ENCODE data around the gene SMIM44. TPM values are rescaled to one million over a fixed set of nuclear protein-coding genes. Genes with fewer than 3 reads are reported as not detected.
"Not testable (repeated sequence)": the region's sequence is repeated elsewhere in the genome, so short reads cannot be mapped to it uniquely, and the experiment has no call there.

The SMIM44 gene
- total RNA-seq, 5 donors from 2014 or later (not counting 1 experiment from before 2014, with no cell fraction given): not detected

- Mint-ChIP-seq H3K9me3 (no peaks in the 10 kb centered on the region), H3K36me3 (peaks cover 4% of the 10 kb centered on the region), H3K4me1 (no peaks in the 10 kb centered on the region), H3K27ac (no peak overlapping the region), H3K27me3 (no peaks in the 10 kb centered on the region), H3K4me3 (no peak overlapping the region)
- H3K9me3 ChIP-seq: no peaks in the 10 kb centered on the region
- H3K27ac ChIP-seq (ENCODE audit: low read length): no peak overlapping the region
- H3K27me3 ChIP-seq (replicated peaks in 1 of 2; ENCODE audit: control insufficient read depth in 2 of 2, extremely low read depth in 1 of 2, insufficient read depth in 2 of 2, low read length in 1 of 2): no peaks in the 10 kb centered on the region
- ATAC-seq (replicated peaks in 1 of 4) (no peak), DNase-seq (no peak)
- ChIA-PET CTCF (no interaction called here), POLR2A (no interaction called here)
- H3K4me1 ChIP-seq (ENCODE audit: control insufficient read depth in 1 of 2, extremely low read depth in 1 of 2, insufficient read depth in 2 of 2, low read length in 2 of 2): no peaks in the 10 kb centered on the region
- WGBS (ENCODE audit: insufficient coverage): 89% methylated on average over 7 of the region's 18 CpGs
- no peak overlapping the region for H3K4me3 ChIP-seq (ENCODE audit: control insufficient read depth in 1 of 2, extremely low read depth in 1 of 2, low read length in 1 of 2)
- peaks cover 3 to 11% of the 10 kb centered on the region in 2 donors for H3K36me3 ChIP-seq (ENCODE audit: control insufficient read depth in 2 of 2, extremely low read depth in 1 of 2, insufficient read depth in 1 of 2, low read length in 1 of 2)
These were observed 26.2 kb downstream of the SMIM44 start for GRCh38 chr19:3456925-3457527.

GRCh38 chr19:3455960-3456601, 27.2 kb downstream of the SMIM44 start:
- Histone ChIP-seq H3K36me3 (ENCODE audit: control insufficient read depth in 2 of 2, extremely low read depth in 1 of 2, insufficient read depth in 1 of 2, low read length in 1 of 2) (peaks cover 3 to 15% of the 10 kb centered on the region in 2 donors), H3K27me3 (replicated peaks in 1 of 2; ENCODE audit: control insufficient read depth in 2 of 2, extremely low read depth in 1 of 2, insufficient read depth in 2 of 2, low read length in 1 of 2) (no peaks in the 10 kb centered on the region), H3K9me3 (no peaks in the 10 kb centered on the region), H3K4me1 (ENCODE audit: control insufficient read depth in 1 of 2, extremely low read depth in 1 of 2, insufficient read depth in 2 of 2, low read length in 2 of 2) (no peaks in the 10 kb centered on the region), H3K27ac (ENCODE audit: low read length) (no peak overlapping the region), H3K4me3 (ENCODE audit: control insufficient read depth in 1 of 2, extremely low read depth in 1 of 2, low read length in 1 of 2) (no peak overlapping the region)
- H3K36me3 Mint-ChIP-seq: peaks cover 6% of the 10 kb centered on the region
- no peaks in the 10 kb centered on the region for H3K9me3 Mint-ChIP-seq
- H3K27me3 Mint-ChIP-seq: no peaks in the 10 kb centered on the region
- no peak overlapping the region for H3K4me3 Mint-ChIP-seq
- whole genome bisulfite sequencing (ENCODE audit: insufficient coverage): 90% methylated on average over 10 of the region's 37 CpGs
- no peak for DNase-seq
- no peak for ATAC-seq (replicated peaks in 1 of 4)
- POLR2A ChIA-PET: no interaction called here
- no peak overlapping the region for H3K27ac Mint-ChIP-seq
- CTCF ChIA-PET: no interaction called here
- no peaks in the 10 kb centered on the region for H3K4me1 Mint-ChIP-seq

GRCh38 chr19:3455393-3455955, 27.8 kb downstream of the SMIM44 start:
- Mint-ChIP-seq H3K9me3 (no peaks in the 10 kb centered on the region), H3K4me1 (no peaks in the 10 kb centered on the region), H3K27me3 (no peaks in the 10 kb centered on the region), H3K27ac (no peak overlapping the region), H3K4me3 (no peak overlapping the region), H3K36me3 (peaks cover 10% of the 10 kb centered on the region)
- whole genome bisulfite sequencing (ENCODE audit: insufficient coverage): 94% methylated on average over 6 of the region's 7 CpGs
- no peak for DNase-seq
- Histone ChIP-seq H3K4me3 (ENCODE audit: control insufficient read depth in 1 of 2, extremely low read depth in 1 of 2, low read length in 1 of 2) (no peak overlapping the region), H3K27me3 (replicated peaks in 1 of 2; ENCODE audit: control insufficient read depth in 2 of 2, extremely low read depth in 1 of 2, insufficient read depth in 2 of 2, low read length in 1 of 2) (no peaks in the 10 kb centered on the region), H3K4me1 (ENCODE audit: control insufficient read depth in 1 of 2, extremely low read depth in 1 of 2, insufficient read depth in 2 of 2, low read length in 2 of 2) (no peaks in the 10 kb centered on the region), H3K9me3 (no peaks in the 10 kb centered on the region), H3K36me3 (ENCODE audit: control insufficient read depth in 2 of 2, extremely low read depth in 1 of 2, insufficient read depth in 1 of 2, low read length in 1 of 2) (peaks cover 5 to 19% of the 10 kb centered on the region in 2 donors), H3K27ac (ENCODE audit: low read length) (no peak overlapping the region)
- ChIA-PET POLR2A (no interaction called here), CTCF (no interaction called here)
- ATAC-seq (replicated peaks in 1 of 4): no peak

- POLR2A ChIA-PET: no interaction called here
- DNase-seq (no peak), ATAC-seq (replicated peaks in 1 of 4) (no peak)
- peaks cover 6 to 21% of the 10 kb centered on the region in 2 donors for H3K36me3 ChIP-seq (ENCODE audit: control insufficient read depth in 2 of 2, extremely low read depth in 1 of 2, insufficient read depth in 1 of 2, low read length in 1 of 2)
- CTCF ChIA-PET: no interaction called here
- H3K9me3 ChIP-seq: no peaks in the 10 kb centered on the region
- no peak overlapping the region for H3K4me3 ChIP-seq (ENCODE audit: control insufficient read depth in 1 of 2, extremely low read depth in 1 of 2, low read length in 1 of 2)
- H3K27ac ChIP-seq (ENCODE audit: low read length): no peak overlapping the region
- no peaks in the 10 kb centered on the region for H3K27me3 ChIP-seq (replicated peaks in 1 of 2; ENCODE audit: control insufficient read depth in 2 of 2, extremely low read depth in 1 of 2, insufficient read depth in 2 of 2, low read length in 1 of 2)
- H3K4me3 Mint-ChIP-seq: no peak overlapping the region
- no peak overlapping the region for H3K27ac Mint-ChIP-seq
- H3K4me1 Mint-ChIP-seq: no peaks in the 10 kb centered on the region
- WGBS (ENCODE audit: insufficient coverage): 97% methylated on average over 14 of the region's 15 CpGs
- peaks cover 10% of the 10 kb centered on the region for H3K36me3 Mint-ChIP-seq
- H3K4me1 ChIP-seq (ENCODE audit: control insufficient read depth in 1 of 2, extremely low read depth in 1 of 2, insufficient read depth in 2 of 2, low read length in 2 of 2): no peaks in the 10 kb centered on the region
- no peaks in the 10 kb centered on the region for H3K27me3 Mint-ChIP-seq
- H3K9me3 Mint-ChIP-seq: no peaks in the 10 kb centered on the region
These were observed 28.4 kb downstream of the SMIM44 start for GRCh38 chr19:3454656-3455392.

- no peaks in the 10 kb centered on the region for H3K9me3 ChIP-seq
- no peaks in the 10 kb centered on the region for H3K27me3 ChIP-seq (replicated peaks in 1 of 2; ENCODE audit: control insufficient read depth in 2 of 2, extremely low read depth in 1 of 2, insufficient read depth in 2 of 2, low read length in 1 of 2)
- DNase-seq (no peak), ATAC-seq (replicated peaks in 1 of 4) (no peak)
- no peak overlapping the region for H3K4me3 ChIP-seq (ENCODE audit: control insufficient read depth in 1 of 2, extremely low read depth in 1 of 2, low read length in 1 of 2)
- POLR2A ChIA-PET: no interaction called here
- H3K9me3 Mint-ChIP-seq: no peaks in the 10 kb centered on the region
- no peak overlapping the region for H3K27ac ChIP-seq (ENCODE audit: low read length)
- H3K27ac Mint-ChIP-seq: no peak overlapping the region
- 91% methylated on average over 25 of the region's 25 CpGs for WGBS (ENCODE audit: insufficient coverage)
- H3K4me1 Mint-ChIP-seq: no peaks in the 10 kb centered on the region
- no peak overlapping the region for H3K4me3 Mint-ChIP-seq
- peaks cover 10% of the 10 kb centered on the region for H3K36me3 Mint-ChIP-seq
- CTCF ChIA-PET: no interaction called here
- no peaks in the 10 kb centered on the region for H3K4me1 ChIP-seq (ENCODE audit: control insufficient read depth in 1 of 2, extremely low read depth in 1 of 2, insufficient read depth in 2 of 2, low read length in 2 of 2)
- peaks cover 10 to 25% of the 10 kb centered on the region in 2 donors for H3K36me3 ChIP-seq (ENCODE audit: control insufficient read depth in 2 of 2, extremely low read depth in 1 of 2, insufficient read depth in 1 of 2, low read length in 1 of 2)
- H3K27me3 Mint-ChIP-seq: no peaks in the 10 kb centered on the region
These were observed 29.4 kb downstream of the SMIM44 start for GRCh38 chr19:3453840-3454239.

- H3K36me3 Mint-ChIP-seq; H3K4me1 Mint-ChIP-seq; H3K27me3 Mint-ChIP-seq; H3K4me3 Mint-ChIP-seq; POLR2A ChIA-PET; H3K4me3 ChIP-seq (ENCODE audit: control insufficient read depth in 1 of 2, extremely low read depth in 1 of 2, low read length in 1 of 2); H3K4me1 ChIP-seq (ENCODE audit: control insufficient read depth in 1 of 2, extremely low read depth in 1 of 2, insufficient read depth in 2 of 2, low read length in 2 of 2); DNase-seq; H3K9me3 ChIP-seq; CTCF ChIA-PET; H3K27ac Mint-ChIP-seq; H3K27ac ChIP-seq (ENCODE audit: low read length); H3K27me3 ChIP-seq (replicated peaks in 1 of 2; ENCODE audit: control insufficient read depth in 2 of 2, extremely low read depth in 1 of 2, insufficient read depth in 2 of 2, low read length in 1 of 2); ATAC-seq (replicated peaks in 1 of 4); H3K9me3 Mint-ChIP-seq: not testable (repeated sequence)
- WGBS (ENCODE audit: insufficient coverage): 100% methylated on average over 8 of the region's 10 CpGs
- H3K36me3 ChIP-seq (ENCODE audit: control insufficient read depth in 2 of 2, extremely low read depth in 1 of 2, insufficient read depth in 1 of 2, low read length in 1 of 2): peaks cover 10 to 25% of the 10 kb centered on the region in 2 donors
These were observed 30.4 kb downstream of the SMIM44 start for GRCh38 chr19:3452942-3453214.
